Subcutaneous abdominal adipose tissue (tissue), 5 donors: Measurements from ENCODE around the gene ELF4.

ENCODE experiments used
- H3K27ac ChIP-seq: one replicate; pipeline ENCODE4 v1.7.0; 2013; ENCODE audit warnings: low read depth, mild to moderate bottlenecking, inconsistent platforms, low read length, moderate library complexity
- H3K27me3 ChIP-seq, 5 donors: one replicate each; pipeline ENCODE4 v1.7.0; 2013; ENCODE audit warnings: low read length in 5 of 5, inconsistent platforms in 1 of 5; ENCODE audit not compliant: control insufficient read depth in 5 of 5, insufficient read depth in 4 of 5
- H3K36me3 ChIP-seq, 5 donors: one replicate each; pipeline ENCODE4 v1.7.0; 2013; ENCODE audit warnings: low read length in 5 of 5; ENCODE audit not compliant: control insufficient read depth in 5 of 5, insufficient read depth in 5 of 5
- H3K4me1 ChIP-seq, 5 donors: one replicate each; pipeline ENCODE4 v1.7.0; 2013; ENCODE audit warnings: low read length in 5 of 5, mild to moderate bottlenecking in 3 of 5, moderate library complexity in 1 of 5; ENCODE audit not compliant: control insufficient read depth in 5 of 5, insufficient read depth in 5 of 5
- H3K4me3 ChIP-seq, 5 donors: one replicate each; pipeline ENCODE4 v1.7.0; 2013; ENCODE audit warnings: low read length in 5 of 5, low read depth in 1 of 5
- H3K9ac ChIP-seq, 5 donors: one replicate each; pipeline ENCODE4 v1.7.0; 2013; ENCODE audit warnings: low read length in 5 of 5, mild to moderate bottlenecking in 4 of 5, moderate library complexity in 3 of 5
- H3K9me3 ChIP-seq, 5 donors: one replicate each; pipeline ENCODE4 v1.7.0; 2013; ENCODE audit warnings: low read length in 5 of 5; ENCODE audit not compliant: control insufficient read depth in 5 of 5
- donor health status: healthy.
- donor health status: healthy.
- donor health status: healthy.
- donor health status: healthy.
- donor health status: healthy.

Gene ELF4

GRCh38 chrX:130103605-130104004, 6.7 kb downstream of the ELF4 start:
- Histone ChIP-seq H3K4me1 (peaks cover 7 to 57% (median 51%) of the 10 kb centered on the region in 5 donors), H3K27me3 (peaks cover 2 to 19% (median 9%) of the 10 kb centered on the region in 5 donors), H3K9ac (no peak overlapping the region), H3K36me3 (no peaks in the 10 kb centered on the region), H3K4me3 (no peak overlapping the region), H3K9me3 (no peaks in the 10 kb centered on the region), H3K27ac (peak overlapping the region; percentile 62)

DNA sequence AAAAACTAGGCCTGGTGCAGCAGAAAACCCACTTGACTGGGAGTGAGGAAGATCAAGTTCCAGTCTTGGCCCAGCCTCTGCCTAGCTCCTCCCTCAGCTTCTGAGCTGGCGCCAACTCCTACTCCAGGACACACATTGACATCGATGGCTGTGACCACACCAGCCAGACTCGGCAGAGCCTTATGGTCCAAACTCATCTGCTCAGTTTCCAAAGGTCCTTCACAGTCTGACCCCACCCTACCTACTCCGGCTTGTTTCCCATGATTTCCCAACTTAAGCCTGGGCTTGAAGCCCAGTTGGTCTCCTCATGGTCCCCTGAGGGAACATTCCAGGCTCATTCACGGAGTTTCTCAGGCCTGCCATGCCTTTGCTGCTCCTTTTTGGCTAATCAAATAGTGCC, 10.1 kb downstream of the ELF4 start:
- Histone ChIP-seq H3K4me3 (no peak overlapping the region), H3K27me3 (peaks cover 0 to 7% (median 6%) of the 10 kb centered on the region in 5 donors), H3K4me1 (peaks cover 9 to 45% (median 38%) of the 10 kb centered on the region in 5 donors), H3K9ac (peak overlapping the region in 1 of 5 donors; percentile 32), H3K27ac (peak overlapping the region; percentile 52), H3K9me3 (no peaks in the 10 kb centered on the region), H3K36me3 (no peaks in the 10 kb centered on the region)

DNA sequence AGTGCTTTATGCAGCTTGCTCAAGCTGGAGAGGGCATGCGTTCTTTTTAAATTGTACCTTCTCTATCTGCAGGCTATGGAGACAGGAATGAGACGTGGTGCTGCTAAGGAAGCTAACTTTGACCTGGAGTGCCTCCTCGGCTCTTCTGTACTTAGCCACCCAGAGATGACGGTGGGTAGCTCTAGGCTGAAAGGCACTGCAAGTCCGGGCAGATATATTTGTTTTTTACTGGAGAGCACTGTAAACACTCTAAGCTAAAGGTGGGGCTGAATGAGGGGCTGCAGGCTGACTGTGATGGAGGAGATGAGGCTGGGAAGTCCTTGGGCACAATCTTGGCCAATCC, 12.1 kb downstream of the ELF4 start:
- Histone ChIP-seq H3K9ac (no peak overlapping the region), H3K4me1 (peaks cover 6 to 34% (median 26%) of the 10 kb centered on the region in 5 donors), H3K9me3 (no peaks in the 10 kb centered on the region), H3K36me3 (peaks cover 0 to 4% (median 0%) of the 10 kb centered on the region in 5 donors), H3K27me3 (peaks cover 0 to 7% (median 3%) of the 10 kb centered on the region in 5 donors), H3K4me3 (no peak overlapping the region), H3K27ac (no peak overlapping the region)

DNA sequence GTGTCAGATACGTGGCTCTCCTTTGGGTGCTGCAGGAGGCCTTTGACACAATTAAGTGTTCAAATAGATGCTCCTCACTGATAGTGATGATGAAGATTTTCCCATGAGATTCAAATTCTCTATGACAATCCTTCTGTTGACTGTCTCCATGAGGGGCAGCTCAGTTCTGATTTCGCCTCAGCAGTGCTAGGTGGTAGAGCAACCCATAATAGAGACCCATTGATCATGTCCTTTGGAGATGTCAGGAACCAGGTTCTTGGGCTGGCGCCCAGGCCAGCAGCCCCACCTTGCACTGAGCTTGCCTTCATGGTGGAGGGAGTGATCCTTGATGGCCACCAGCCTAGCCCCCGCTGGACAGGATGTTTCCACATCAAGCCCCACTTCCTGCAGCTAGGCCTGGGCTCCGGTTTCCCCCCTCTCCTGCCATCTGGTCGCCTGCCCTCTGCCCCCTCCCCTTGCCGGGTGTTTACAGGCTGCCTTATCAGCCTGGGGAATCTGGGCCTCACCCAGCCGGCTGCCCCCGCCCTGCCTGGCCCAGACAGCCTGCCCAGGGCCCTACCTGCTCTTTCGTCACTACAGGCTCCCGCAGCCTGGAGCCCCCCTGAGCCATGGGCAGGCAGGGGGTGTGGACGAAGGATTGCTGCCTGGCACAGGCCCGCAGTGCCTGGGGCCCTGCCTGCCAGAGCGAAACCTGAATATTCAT, 12.6 kb downstream of the ELF4 start:
- no peaks in the 10 kb centered on the region for H3K9me3 ChIP-seq
- H3K36me3 ChIP-seq: peaks cover 0 to 4% (median 0%) of the 10 kb centered on the region in 5 donors
- H3K4me1 ChIP-seq: peaks cover 6 to 37% (median 26%) of the 10 kb centered on the region in 5 donors
- H3K9ac ChIP-seq: no peak overlapping the region
- H3K4me3 ChIP-seq: no peak overlapping the region
- H3K27ac ChIP-seq: no peak overlapping the region
- H3K27me3 ChIP-seq: peaks cover 0 to 7% (median 3%) of the 10 kb centered on the region in 5 donors

GRCh38 chrX:130095249-130096030, 14.9 kb downstream of the ELF4 start:
- H3K9ac ChIP-seq: no peak overlapping the region
- H3K4me1 ChIP-seq: peaks cover 6 to 46% (median 29%) of the 10 kb centered on the region in 5 donors
- peaks cover 3 to 12% (median 3%) of the 10 kb centered on the region in 5 donors for H3K27me3 ChIP-seq
- H3K9me3 ChIP-seq: no peaks in the 10 kb centered on the region
- H3K36me3 ChIP-seq: peaks cover 0 to 4% (median 0%) of the 10 kb centered on the region in 5 donors
- no peak overlapping the region for H3K4me3 ChIP-seq
- H3K27ac ChIP-seq: no peak overlapping the region

GRCh38 chrX:130094696-130095095, 15.6 kb downstream of the ELF4 start:
- H3K27ac ChIP-seq: no peak overlapping the region
- H3K27me3 ChIP-seq: peaks cover 3 to 14% (median 3%) of the 10 kb centered on the region in 5 donors
- H3K9ac ChIP-seq: no peak overlapping the region
- H3K9me3 ChIP-seq: no peaks in the 10 kb centered on the region
- no peak overlapping the region for H3K4me3 ChIP-seq
- H3K36me3 ChIP-seq: peaks cover 0 to 4% (median 0%) of the 10 kb centered on the region in 5 donors
- peaks cover 2 to 40% (median 21%) of the 10 kb centered on the region in 5 donors for H3K4me1 ChIP-seq

DNA sequence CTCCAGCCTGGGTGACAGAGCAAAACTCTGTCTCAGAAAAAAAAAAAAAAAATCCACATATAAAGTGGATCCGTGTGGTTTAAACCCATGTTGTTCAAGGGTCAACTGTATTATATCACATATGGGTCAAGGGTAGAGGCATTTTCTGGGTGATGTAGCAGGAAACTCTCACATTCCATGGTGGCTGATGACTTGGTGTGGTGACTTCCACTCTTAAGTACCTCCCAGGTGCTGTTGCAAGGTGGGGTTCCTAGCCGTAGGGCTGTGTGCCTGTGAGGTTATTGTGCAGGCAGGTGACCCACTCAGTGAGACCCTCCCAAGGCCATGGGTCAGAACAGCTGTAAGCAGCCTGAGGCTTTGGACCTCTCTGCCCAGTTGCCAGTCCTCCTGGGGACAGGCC, 17.0 kb downstream of the ELF4 start:
- no peak overlapping the region for H3K4me3 ChIP-seq
- H3K27ac ChIP-seq: no peak overlapping the region
- no peaks in the 10 kb centered on the region for H3K9me3 ChIP-seq

DNA sequence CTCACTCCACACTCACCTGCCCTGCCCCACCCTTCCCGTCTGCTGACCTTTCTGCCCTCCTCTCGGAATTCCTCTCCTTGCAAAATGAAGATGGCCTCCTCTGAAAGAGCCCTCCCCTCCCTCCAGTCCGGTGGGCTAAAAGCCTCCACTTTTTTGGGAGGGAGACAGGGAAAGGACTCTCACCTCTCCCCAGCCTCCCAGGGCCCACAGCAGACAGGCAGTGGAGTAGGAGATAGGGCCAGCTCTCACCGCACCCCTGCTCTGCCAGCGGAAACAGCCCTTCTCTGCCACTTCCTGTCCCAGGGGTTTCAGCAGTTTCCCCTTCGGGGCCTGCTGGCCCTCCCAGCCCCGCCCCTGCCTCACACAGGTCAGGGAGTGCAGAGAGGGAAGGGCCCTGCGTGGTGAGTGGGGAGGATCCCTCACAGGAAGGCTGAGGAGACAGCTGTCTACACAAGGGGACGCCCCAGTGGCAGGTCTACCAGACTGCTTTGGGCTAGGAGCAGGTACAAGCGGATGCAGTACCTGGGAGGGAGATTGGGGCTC, 18.2 kb downstream of the ELF4 start:
- H3K4me1 ChIP-seq: peaks cover 0 to 27% (median 10%) of the 10 kb centered on the region in 5 donors
- H3K9ac ChIP-seq: no peak overlapping the region
- no peaks in the 10 kb centered on the region for H3K9me3 ChIP-seq
- H3K27ac ChIP-seq: peak overlapping the region; percentile 18
- H3K36me3 ChIP-seq: peaks cover 0 to 4% (median 0%) of the 10 kb centered on the region in 5 donors
- no peak overlapping the region for H3K4me3 ChIP-seq
- peaks cover 2 to 9% (median 4%) of the 10 kb centered on the region in 5 donors for H3K27me3 ChIP-seq

More for the DNA sequence above, 17.0 kb downstream of the ELF4 start:
- H3K9ac ChIP-seq: no peak overlapping the region
- peaks cover under 1 to 33% (median 12%) of the 10 kb centered on the region in 5 donors for H3K4me1 ChIP-seq
- peaks cover 3 to 12% (median 5%) of the 10 kb centered on the region in 5 donors for H3K27me3 ChIP-seq
- H3K36me3 ChIP-seq: peaks cover 0 to 4% (median 0%) of the 10 kb centered on the region in 5 donors

DNA sequence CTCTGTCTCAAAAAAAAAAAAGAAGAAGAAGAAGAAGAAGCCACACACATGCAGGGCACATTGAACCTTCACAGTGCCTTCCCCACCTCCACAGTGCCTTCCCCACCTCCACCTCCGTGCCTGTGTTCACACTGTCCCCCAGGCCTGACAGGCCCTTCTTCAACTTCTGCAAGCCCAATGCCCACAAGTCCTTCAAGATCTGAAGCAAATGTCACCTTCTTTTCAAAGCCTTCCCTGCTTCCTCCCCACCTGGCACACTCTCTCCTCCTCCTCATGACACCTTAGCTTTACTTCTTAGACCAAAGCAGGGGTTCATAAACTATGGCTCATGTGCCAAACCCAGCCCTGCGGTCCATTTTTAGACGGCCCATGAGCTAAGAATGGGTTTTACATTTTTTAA, 19.9 kb downstream of the ELF4 start:
- Histone ChIP-seq H3K36me3 (peaks cover 0 to 4% (median 0%) of the 10 kb centered on the region in 5 donors), H3K4me3 (no peak overlapping the region), H3K9ac (no peak overlapping the region), H3K4me1 (peaks cover 3 to 44% (median 16%) of the 10 kb centered on the region in 5 donors), H3K27me3 (peaks cover 2 to 18% (median 8%) of the 10 kb centered on the region in 5 donors), H3K9me3 (no peaks in the 10 kb centered on the region), H3K27ac (no peak overlapping the region)
